Lower leg skin (tissue), 3 donors: ENCODE measurements around the gene R3HDML.

Source experiments
- POLR2A ChIP-seq, 2 donors: fragments of 450-650 bp; IDR thresholded peaks; one replicate each; pipeline ENCODE4 v1.6.1; 2016 to 2017; ENCODE audit warnings: antibody characterized with exemption in 2 of 2, mild to moderate bottlenecking in 1 of 2, moderate library complexity in 1 of 2
- TF ChIP-seq, protein P1 (sequence below), 3 donors: fragments of 450-650 bp; IDR thresholded peaks; one replicate each; pipeline ENCODE4 v1.5.1; 2016; ENCODE audit warnings: antibody characterized with exemption in 3 of 3, mild to moderate bottlenecking in 3 of 3, moderate library complexity in 2 of 3

DNA sequence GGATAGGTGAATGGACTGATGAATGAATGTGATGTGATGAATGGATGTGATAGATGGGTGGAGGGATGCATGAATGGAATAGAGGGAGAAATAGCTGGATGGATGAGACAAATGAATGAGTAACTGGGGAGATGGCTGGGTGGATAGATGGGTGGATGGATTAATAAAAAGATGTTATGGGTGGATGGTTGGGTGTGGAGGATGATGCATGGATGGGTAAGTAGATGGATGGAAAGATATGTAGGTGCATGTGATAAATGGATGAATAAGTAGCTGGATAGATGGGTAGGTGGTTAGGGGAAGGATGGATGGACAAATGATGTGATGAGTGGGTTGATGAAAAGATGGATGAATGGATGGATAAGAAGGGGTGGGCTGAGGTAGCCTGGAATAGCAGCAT lies 23.4 kb downstream of the R3HDML start:
- TF ChIP-seq, protein P1, sequence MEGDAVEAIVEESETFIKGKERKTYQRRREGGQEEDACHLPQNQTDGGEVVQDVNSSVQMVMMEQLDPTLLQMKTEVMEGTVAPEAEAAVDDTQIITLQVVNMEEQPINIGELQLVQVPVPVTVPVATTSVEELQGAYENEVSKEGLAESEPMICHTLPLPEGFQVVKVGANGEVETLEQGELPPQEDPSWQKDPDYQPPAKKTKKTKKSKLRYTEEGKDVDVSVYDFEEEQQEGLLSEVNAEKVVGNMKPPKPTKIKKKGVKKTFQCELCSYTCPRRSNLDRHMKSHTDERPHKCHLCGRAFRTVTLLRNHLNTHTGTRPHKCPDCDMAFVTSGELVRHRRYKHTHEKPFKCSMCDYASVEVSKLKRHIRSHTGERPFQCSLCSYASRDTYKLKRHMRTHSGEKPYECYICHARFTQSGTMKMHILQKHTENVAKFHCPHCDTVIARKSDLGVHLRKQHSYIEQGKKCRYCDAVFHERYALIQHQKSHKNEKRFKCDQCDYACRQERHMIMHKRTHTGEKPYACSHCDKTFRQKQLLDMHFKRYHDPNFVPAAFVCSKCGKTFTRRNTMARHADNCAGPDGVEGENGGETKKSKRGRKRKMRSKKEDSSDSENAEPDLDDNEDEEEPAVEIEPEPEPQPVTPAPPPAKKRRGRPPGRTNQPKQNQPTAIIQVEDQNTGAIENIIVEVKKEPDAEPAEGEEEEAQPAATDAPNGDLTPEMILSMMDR (IDR thresholded peaks at IDR 0.05): no peak
- no peak for TF ChIP-seq POLR2A (IDR thresholded peaks at IDR 0.05)
